ENCODE measurements around the gene APOA5. TPM values are rescaled to one million over a fixed set of nuclear protein-coding genes. Genes with fewer than 3 reads are reported as not detected.
A peak's percentile ranks its signal among the peaks of the same experiment; 100 is the strongest.

Gene APOA5
- total and polyA plus RNA-seq, 2 donors (not counting 3 experiments of a cell fraction or from before 2014, with no cell fraction given), result not detected

GRCh38 chr11:116840224-116840745, 48.6 kb upstream of the APOA5 start:
- Histone ChIP-seq H3K27me3 (ENCODE audit: control insufficient read depth in 2 of 2, insufficient read depth in 2 of 2, low read length in 2 of 2) (no peaks in the 10 kb centered on the region), H3K4me1 (ENCODE audit: control insufficient read depth, extremely low read depth, insufficient read depth, low read length) (peaks cover 4% of the 10 kb centered on the region), H3K9me3 (replicated peaks; ENCODE audit: control insufficient read depth, insufficient read depth, low read length) (no peaks in the 10 kb centered on the region), H3K9me1 (replicated peaks; ENCODE audit: control insufficient read depth, extremely low read depth, insufficient read depth, low read length) (no peaks in the 10 kb centered on the region), H4K20me1 (replicated peaks; ENCODE audit: control insufficient read depth, extremely low read depth, insufficient read depth, low read length) (no peaks in the 10 kb centered on the region), H2AFZ (ENCODE audit: low read depth, low read length) (no peak overlapping the region), H3K27ac (ENCODE audit: insufficient read depth, low read depth, low read length) (no peak overlapping the region), H3K79me2 (ENCODE audit: control insufficient read depth, insufficient read depth, low read length) (no peaks in the 10 kb centered on the region), H3K36me3 (ENCODE audit: control insufficient read depth in 2 of 2, extremely low read depth in 1 of 2, insufficient read depth in 2 of 2, low read length in 2 of 2) (peaks cover 0 to 4% of the 10 kb centered on the region in 2 experiments), H3K4me2 (ENCODE audit: insufficient read depth, low read length) (no peak overlapping the region), H3K9ac (replicated peaks; ENCODE audit: extremely low read depth, insufficient read depth, low read length) (no peak overlapping the region), H3K4me3 (replicated peaks in 1 of 3; ENCODE audit: insufficient read depth in 1 of 3, low read depth in 1 of 3, low read length in 3 of 3) (no peak overlapping the region)
- intact Hi-C loops (cut with micrococcal nuclease), result no loop called here
- CTCF ChIA-PET, result interaction anchor here (1.6 kb wide), 1 partner anchor 50 kb away, joined by 11 read pairs; the partner anchor contains the start of gene APOA5
- dilution Hi-C loops (cut with MboI; ENCODE audit: extremely low pct_ligation_motif_present, low sequenced_read_pairs), result no loop called here
- TF ChIP-seq CTCF (IDR thresholded peaks at IDR 0.05; ENCODE audit: extremely low read depth in 1 of 2, insufficient read depth in 1 of 2, low read depth in 1 of 2, low read length in 2 of 2) (peak in 1 of 2 donors; percentile 10), POLR2AphosphoS5 (IDR thresholded peaks at IDR 0.05; ENCODE audit: insufficient read depth, low read depth, low read length) (no peak)
- no peak for DNase-seq (ENCODE audit: low read depth, low spot score)
- BruUV-seq (replicated peaks), result no TSS peak
- POLR2A ChIA-PET, result no interaction called here
- no peak for FAIRE-seq

DNA sequence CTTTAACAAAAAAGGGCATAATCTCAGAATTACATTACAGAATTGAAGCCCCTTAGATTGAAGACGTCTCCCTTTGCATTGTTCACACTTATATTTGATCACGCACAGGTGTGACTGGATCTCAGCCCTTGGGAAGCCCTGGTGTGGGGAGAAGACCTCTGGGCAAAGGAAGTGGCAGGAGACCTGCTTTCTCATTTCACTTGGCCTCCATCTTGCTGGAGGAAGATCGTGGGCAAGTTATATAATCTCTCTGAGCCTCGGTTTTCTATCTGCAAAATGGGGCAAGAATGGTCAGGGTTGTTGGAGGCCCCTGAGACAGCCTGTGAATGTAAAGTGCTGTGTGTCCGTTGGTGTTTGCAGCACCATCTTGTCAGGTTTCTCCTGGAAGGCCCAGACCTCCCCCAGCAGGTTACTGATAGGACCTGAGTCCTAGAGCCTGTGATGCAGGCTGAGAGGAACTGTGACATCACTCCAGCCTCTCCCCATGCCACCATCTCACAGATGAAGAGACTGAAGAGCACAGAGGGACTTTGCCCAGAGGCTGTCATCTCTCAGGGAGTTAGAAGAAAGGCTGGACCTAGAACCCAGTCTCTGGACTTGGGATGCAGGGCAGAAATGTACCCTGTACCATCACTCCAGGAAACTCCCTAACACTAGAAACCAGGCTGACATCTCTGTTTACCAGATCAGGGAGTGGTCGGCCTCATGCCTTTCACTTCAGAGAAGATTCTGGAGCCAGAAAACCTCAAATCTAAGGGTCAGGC, 46.8 kb upstream of the APOA5 start:
- POLR2A ChIA-PET, result no interaction called here
- CTCF ChIA-PET, result interaction anchor here (1.6 to 5.0 kb wide), 2 partner anchors 47 to 48 kb away, joined by 11 to 272 read pairs; partner anchors contain the start of gene APOA5
- dilution Hi-C loops (cut with MboI; ENCODE audit: extremely low pct_ligation_motif_present, low sequenced_read_pairs), result no loop called here
- FAIRE-seq, result no peak
- peaks cover 6% of the 10 kb centered on the region for H3K4me1 ChIP-seq (ENCODE audit: control insufficient read depth, extremely low read depth, insufficient read depth, low read length)
- H3K79me2 ChIP-seq (ENCODE audit: control insufficient read depth, insufficient read depth, low read length), result no peaks in the 10 kb centered on the region
- intact Hi-C loops (cut with micrococcal nuclease), result loop anchor here (5.0 kb wide), 1 partner anchor 106 kb away; no protein-coding TSS in a partner anchor
- H3K4me2 ChIP-seq (ENCODE audit: insufficient read depth, low read length), result no peak overlapping the region
- no peak overlapping the region for H2AFZ ChIP-seq (ENCODE audit: low read depth, low read length)
- DNase-seq (ENCODE audit: low read depth, low spot score), result no peak
- no peaks in the 10 kb centered on the region for H3K9me3 ChIP-seq (replicated peaks; ENCODE audit: control insufficient read depth, insufficient read depth, low read length)
- H3K27me3 ChIP-seq (ENCODE audit: control insufficient read depth in 2 of 2, insufficient read depth in 2 of 2, low read length in 2 of 2), result no peaks in the 10 kb centered on the region
- no peak overlapping the region for H3K9ac ChIP-seq (replicated peaks; ENCODE audit: extremely low read depth, insufficient read depth, low read length)
- TF ChIP-seq GATA2 (IDR thresholded peaks at IDR 0.05; ENCODE audit: insufficient read depth, insufficient read length, low read depth, low read length), result no peak
- no peak for TF ChIP-seq MAX (IDR thresholded peaks at IDR 0.05; ENCODE audit: insufficient read depth, insufficient read length)
- TF ChIP-seq CTCF (IDR thresholded peaks at IDR 0.05; ENCODE audit: extremely low read depth in 1 of 2, insufficient read depth in 1 of 2, low read depth in 1 of 2, low read length in 2 of 2), result no peak
- no peak for TF ChIP-seq JUN (IDR thresholded peaks at IDR 0.05; ENCODE audit: borderline replicate concordance, insufficient read depth, insufficient read length, low read depth)
- no peak for TF ChIP-seq EZH2 (IDR thresholded peaks at IDR 0.05; ENCODE audit: borderline replicate concordance, low read depth, low read length, severe bottlenecking)
- no peak for TF ChIP-seq POLR2A (IDR thresholded peaks at IDR 0.05; ENCODE audit: low read depth, low read length)
- no peak for TF ChIP-seq FOS (IDR thresholded peaks at IDR 0.05; ENCODE audit: borderline replicate concordance, insufficient read depth, low read length)
- TF ChIP-seq MYC (IDR thresholded peaks at IDR 0.05; ENCODE audit: low read depth, low read length), result no peak
- no peak for TF ChIP-seq POLR2AphosphoS5 (IDR thresholded peaks at IDR 0.05; ENCODE audit: insufficient read depth, low read depth, low read length)
- no peak overlapping the region for H3K27ac ChIP-seq (ENCODE audit: insufficient read depth, low read depth, low read length)
- H3K4me3 ChIP-seq (replicated peaks in 1 of 3; ENCODE audit: insufficient read depth in 1 of 3, low read depth in 1 of 3, low read length in 3 of 3), result no peak overlapping the region
- H4K20me1 ChIP-seq (replicated peaks; ENCODE audit: control insufficient read depth, extremely low read depth, insufficient read depth, low read length), result no peaks in the 10 kb centered on the region
- no peaks in the 10 kb centered on the region for H3K9me1 ChIP-seq (replicated peaks; ENCODE audit: control insufficient read depth, extremely low read depth, insufficient read depth, low read length)
- no TSS peak for BruUV-seq (replicated peaks)
- H3K36me3 ChIP-seq (ENCODE audit: control insufficient read depth in 2 of 2, extremely low read depth in 1 of 2, insufficient read depth in 2 of 2, low read length in 2 of 2), result no peaks in the 10 kb centered on the region
